22Rv1 (cell line): ENCODE measurements around the gene NTN1.
"Not testable (repeated sequence)": the region's sequence is repeated elsewhere in the genome, so short reads cannot be mapped to it uniquely, and the experiment has no call there.

ENCODE experiments used
- H3K27ac ChIP-seq: fragments of 450-650 bp; 2 replicates; pipeline ENCODE4 v1.5.1; 2017
- CTCF ChIP-seq: fragments of 450-650 bp; IDR thresholded peaks from 2 replicates; pipeline ENCODE4 v1.5.1; 2017; ENCODE audit warnings: mild to moderate bottlenecking
- ZFX ChIP-seq: fragments of 450-650 bp; IDR thresholded peaks from 2 replicates; pipeline ENCODE4 v1.6.1; 2017; ENCODE audit warnings: antibody characterized with exemption, borderline replicate concordance

Gene NTN1

GRCh38 chr17:9021158-9021991 is at the start of gene NTN1:
TSS of gene NTN1 (plus strand) at chr17:9021510. CDS start at chr17:9022374, 864 bp downstream.
- no peak within 1 kb of the TSS for H3K27ac ChIP-seq
- TF ChIP-seq CTCF (no peak), ZFX (no peak)

GRCh38 chr17:8975091-8975725 is 46.1 kb upstream of the NTN1 start:
- no peak overlapping the region for H3K27ac ChIP-seq
- no peak for TF ChIP-seq ZFX
- TF ChIP-seq CTCF: no peak

- no peak for TF ChIP-seq CTCF
- TF ChIP-seq ZFX: no peak
- no peak overlapping the region for H3K27ac ChIP-seq
These were observed 44.7 kb upstream of the NTN1 start for GRCh38 chr17:8976638-8977037.

GRCh38 chr17:8979715-8980114 is 41.6 kb upstream of the NTN1 start:
- no peak overlapping the region for H3K27ac ChIP-seq

GRCh38 chr17:8981443-8981842 is 39.9 kb upstream of the NTN1 start:
- no peak for TF ChIP-seq ZFX
- no peak for TF ChIP-seq CTCF
- no peak overlapping the region for H3K27ac ChIP-seq

More at GRCh38 chr17:8979715-8980114, 41.6 kb upstream of the NTN1 start:
- TF ChIP-seq ZFX (no peak), CTCF (no peak)

GRCh38 chr17:8984225-8984624 is 37.1 kb upstream of the NTN1 start:
- not testable (repeated sequence) for H3K27ac ChIP-seq

GRCh38 chr17:8985054-8985701 is 36.1 kb upstream of the NTN1 start:
- no peak overlapping the region for H3K27ac ChIP-seq
- TF ChIP-seq CTCF (no peak), ZFX (no peak)
